ENCODE measurements around the gene PLCL2.
A peak's percentile ranks its signal among the peaks of the same experiment; 100 is the strongest.

Gene PLCL2

DNA sequence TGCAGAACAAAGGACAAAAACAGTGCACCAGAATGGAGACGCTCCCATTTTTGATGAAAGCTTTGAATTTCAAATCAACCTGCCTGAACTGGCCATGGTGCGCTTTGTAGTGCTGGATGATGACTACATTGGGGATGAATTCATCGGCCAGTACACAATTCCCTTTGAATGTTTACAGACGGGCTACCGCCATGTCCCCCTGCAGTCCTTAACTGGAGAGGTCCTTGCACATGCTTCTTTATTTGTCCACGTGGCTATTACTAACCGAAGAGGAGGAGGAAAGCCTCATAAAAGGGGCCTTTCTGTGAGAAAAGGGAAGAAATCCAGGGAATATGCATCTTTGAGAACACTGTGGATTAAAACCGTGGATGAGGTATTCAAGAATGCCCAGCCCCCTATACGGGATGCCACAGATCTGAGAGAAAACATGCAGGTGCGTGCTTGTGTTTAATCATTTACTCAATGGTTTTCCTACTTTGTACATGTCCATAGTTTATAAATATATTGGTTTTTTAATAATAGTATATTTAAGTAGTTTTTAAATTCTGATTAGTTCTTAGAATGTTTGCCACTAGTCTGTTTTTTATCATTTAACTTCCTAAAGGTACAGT lies 127.1 kb downstream of the PLCL2 start:
- DNase-seq (ENCODE audit: low read depth in 3 of 3), result no peak

DNA sequence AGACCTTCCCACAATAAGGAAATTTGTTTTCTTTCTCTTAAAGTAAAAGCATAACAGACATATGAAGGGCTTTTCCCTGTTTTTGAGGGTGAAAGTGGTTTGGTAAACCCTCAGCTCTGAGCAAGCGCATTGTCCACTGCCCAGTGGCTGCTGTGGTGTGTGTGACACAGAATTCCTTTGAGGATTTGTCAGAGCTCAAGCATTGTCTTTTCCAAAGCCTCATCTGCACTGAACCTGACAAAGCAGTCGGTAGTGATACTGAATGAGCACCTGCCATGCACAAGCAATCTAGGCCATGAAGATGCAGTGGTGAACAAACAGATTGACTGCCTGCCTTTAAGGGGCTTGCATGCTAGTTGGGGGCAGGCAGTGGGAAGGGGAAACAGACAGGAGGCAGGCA lies 128.3 kb downstream of the PLCL2 start:
- no peak for DNase-seq (ENCODE audit: low read depth in 3 of 3)

DNA sequence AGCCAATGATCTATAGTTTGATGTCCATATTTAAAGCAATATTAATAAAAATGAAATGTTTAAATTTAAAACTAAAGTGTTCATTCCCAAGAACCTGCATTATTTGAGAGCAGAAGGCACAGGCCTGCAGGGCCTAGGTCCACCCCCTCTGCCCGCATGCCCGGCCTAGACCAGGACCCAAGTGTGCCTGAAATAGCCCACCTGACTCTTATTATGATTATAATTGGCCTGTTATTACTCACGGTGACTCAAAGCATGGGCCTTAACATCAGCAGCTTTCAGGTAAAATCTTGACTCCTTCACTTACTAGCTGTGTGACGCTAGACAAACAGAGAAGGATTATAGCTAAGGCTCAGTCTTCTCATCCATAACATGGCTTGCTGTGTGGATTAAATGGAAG lies 128.8 kb downstream of the PLCL2 start:
- no peak for DNase-seq (ENCODE audit: low read depth in 3 of 3)

DNA sequence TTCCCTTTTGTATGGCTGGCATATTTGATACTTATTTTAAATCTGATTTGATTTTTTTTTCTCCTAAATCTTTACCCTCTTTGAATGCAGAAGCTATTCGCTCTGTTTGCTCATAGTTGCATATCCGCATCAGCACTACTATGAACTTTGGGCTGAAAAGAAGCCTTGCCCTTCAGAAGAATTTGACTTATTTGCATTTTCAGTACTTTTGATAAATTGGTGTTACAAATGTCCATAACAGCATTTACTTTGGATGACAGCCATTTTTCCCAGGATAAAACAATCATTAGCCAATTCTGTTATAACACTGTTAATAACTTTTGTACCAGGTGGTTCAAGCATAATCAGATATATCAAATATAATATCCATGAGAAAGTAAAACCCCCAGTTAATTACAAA lies 129.5 kb downstream of the PLCL2 start:
- DNase-seq (ENCODE audit: low read depth in 3 of 3), result no peak

DNA sequence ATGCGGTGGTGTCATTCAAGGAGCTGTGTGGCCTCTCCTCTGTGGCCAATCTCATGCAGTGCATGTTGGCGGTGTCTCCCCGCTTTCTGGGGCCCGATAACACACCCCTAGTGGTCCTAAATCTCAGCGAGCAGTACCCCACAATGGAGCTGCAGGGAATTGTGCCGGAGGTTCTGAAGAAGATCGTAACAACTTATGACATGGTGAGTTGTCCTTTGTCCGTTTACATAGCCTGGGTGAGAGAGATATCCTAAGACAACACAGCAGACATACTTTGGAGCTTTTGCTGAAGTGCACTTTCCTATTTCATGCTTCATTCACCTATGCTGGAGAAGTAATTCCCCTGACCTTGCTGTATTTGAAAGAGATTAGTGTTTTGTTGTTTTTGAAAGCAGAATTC lies 130.0 kb downstream of the PLCL2 start:
- DNase-seq (ENCODE audit: low read depth in 3 of 3), result no peak

DNA sequence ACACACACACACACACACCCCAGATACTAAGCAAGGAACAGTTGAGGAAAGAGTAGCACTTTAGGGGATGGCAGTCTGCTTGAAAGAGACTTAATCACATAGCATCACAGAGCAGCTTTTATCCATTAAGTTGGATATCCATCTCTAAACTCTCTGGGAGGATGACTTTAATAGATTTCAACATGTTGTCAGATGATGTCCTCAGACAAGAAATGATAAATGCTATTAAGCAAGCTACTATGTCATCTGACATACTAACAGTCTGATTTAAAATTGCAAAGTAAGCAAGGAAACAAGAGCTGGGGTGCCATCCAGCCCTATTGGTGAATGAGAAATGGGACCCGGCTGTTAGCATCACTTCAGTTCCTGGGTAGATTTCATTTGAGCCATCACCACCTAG lies 136.9 kb downstream of the PLCL2 start:
- DNase-seq (ENCODE audit: low read depth in 3 of 3), result no peak

DNA sequence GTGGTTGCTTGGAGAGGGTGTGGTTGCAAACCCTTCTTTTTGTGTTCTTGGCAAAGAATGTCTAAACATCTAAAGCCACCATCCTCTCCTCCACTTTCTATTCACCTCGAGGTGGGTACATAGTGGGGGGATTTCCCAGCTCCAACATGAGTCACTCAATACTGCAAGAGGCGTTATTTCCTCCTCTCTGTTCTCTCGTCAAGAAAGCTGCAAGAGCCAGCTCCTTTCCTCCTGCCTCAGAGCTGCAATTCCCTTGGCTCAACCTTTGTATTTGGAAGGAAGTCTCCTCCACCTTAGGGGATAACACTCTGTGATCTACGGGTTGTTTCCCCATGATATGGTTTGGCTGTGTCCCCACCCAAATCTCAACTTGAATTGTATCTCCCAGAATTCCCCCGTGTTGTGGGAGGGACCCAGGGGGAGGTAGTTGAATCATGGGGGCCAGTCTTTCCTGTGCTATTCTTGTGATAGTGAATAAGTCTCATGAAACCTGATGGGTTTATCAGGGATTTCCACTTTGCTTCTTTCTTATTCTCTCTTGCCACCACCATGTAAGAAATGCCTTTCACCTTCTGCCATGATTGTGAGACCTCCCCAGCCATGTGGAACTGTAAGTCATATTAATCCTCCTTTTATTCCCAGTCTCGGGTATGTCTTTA lies 138.4 kb downstream of the PLCL2 start:
- DNase-seq (ENCODE audit: low read depth in 3 of 3), result peak in 2 of 3 experiments; percentile 23 to 32

DNA sequence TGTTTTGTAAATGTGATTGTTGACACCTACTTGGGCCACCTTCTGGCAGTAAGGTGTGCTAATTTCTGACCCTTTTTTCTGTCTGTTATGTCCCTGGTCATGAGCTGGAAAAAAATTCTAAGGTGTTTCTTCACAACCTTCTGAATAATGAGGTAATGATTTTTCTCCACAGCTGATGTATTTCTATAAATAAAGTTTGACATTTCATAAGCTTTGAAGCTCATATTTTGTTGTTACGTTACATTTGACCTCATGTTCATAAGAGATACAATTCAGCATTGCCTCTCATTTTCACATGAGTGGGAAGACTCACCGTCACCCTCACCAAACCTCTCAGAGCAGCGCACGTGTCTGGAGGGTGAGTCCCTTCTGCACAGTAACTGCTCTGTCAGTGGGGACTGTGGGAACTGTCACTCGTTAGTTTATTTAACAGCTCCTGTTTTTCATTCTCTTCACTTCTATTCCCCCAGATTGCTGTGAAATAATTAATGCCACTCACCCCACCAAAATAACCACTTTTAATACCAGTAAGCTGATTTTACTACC lies 140.9 kb downstream of the PLCL2 start:
- peak in 1 of 3 experiments; percentile 18 for DNase-seq (ENCODE audit: low read depth in 3 of 3)

DNA sequence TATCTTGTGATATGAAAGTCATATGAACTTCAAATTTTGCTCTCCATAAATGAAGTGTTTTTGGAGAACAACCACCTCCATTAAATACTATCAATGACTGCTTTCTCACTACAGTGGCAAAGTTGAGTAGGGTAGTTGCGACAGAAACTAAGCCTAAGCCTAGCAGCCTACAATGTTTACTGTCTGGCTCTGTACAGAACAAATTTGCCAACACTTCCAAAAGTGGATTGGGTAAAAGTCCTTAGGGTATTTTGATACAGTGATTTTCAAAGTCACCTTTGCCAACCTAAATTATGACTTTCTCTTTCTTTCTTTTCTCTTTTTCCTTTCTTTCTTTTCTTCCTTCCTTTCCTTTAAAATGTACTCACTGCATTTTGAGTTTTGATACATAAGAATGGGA lies 142.6 kb downstream of the PLCL2 start:
- DNase-seq (ENCODE audit: low read depth in 3 of 3), result no peak

DNA sequence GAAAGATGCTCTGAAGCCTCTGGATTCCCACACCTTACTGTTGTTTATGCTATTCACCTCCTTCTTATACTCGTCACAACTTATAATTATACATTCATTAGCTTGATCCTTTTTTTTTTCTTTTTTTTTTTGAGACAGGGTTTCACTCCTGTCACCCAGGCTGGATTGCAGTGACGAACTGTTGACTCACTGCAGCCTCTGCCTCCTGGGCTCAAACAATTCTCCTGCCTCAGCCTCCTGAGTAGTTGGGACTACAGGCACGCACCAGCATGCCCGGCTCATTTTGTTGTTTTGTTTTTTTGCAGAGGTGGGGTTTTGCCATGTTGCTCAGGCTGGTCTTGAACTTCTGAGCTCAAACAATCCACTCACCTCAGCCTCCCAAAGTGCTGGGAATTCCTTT lies 143.6 kb downstream of the PLCL2 start:
- DNase-seq (ENCODE audit: low read depth in 3 of 3), result no peak

DNA sequence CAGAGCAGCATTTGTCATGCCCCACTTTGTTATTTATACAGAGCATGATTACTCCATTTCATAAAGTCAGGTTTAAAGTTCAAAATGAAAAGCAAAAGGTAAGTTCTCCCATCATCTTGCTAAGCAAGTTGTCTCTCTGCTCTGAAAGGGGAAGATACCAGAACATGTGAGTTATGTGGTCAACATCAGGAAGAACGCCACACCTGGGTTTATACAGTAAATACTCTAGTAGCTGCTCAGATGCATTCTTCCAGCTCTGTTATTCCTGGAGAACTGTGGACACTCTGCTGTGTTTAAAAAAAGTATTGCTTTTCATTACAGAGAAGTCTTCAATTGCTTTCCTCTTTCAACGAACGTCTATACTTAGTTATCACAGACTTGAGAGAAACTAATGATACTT lies 145.7 kb downstream of the PLCL2 start:
- DNase-seq (ENCODE audit: low read depth in 3 of 3), result no peak

DNA sequence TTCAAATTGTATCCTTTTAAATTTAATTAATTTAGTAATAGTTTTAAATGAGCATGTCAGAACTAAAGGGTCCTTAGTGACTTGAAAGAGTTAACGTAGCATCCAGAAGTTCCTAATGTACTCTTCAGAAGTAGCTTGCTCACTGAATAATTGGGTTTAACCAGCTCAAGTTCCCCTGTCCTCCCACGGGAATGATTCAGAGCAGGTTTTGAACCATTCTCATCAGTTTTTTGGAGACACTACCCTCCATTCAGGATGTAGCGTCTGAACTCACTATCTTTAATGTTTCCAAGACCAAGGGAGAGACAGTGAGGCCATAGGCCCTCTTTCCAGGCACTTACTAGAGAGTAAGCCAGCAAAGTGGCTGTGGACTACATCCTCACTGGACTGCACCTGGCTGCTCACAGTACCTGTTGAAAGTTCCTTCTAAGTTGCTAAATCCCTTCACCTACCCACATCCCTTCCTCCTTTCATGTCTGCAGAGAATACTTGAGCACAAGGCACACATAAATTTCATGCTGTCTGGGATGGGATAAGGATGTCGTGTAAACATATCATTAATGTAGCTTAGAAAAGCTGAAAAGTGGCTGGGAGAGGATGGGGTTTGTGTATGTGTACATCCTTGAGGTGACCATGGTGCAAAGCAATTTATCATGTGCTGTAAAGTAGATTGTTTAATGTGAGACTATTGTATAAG lies 146.3 kb downstream of the PLCL2 start:
- DNase-seq (ENCODE audit: low read depth in 3 of 3), result no peak

DNA sequence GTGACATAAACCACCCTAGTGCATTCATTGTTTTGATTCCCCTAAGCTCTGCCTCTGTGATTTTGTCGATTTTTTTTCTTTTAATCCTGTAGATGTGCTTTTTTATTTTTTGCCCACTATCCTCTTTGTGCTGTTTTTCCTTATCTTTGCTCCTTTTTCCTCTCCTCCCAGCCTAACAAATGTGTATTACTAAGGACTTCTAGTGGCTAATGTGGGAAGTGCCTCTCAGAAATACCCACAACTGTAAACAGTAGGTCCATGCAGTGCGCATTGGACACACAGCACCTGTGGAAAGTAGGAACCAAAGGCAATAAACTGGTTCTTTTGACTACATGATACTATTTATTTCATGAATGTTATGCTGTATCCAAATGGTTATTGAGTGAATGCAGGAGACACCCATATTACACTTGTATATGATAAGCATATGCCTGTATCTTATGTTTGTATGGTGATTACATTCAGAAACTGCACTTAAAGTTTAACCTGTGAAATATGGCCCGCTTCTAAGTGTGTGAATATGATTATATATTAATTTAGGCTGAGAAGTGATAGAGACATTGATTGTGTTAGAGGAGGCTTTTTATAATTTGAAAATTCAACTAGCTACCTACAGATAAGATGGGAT lies 147.8 kb downstream of the PLCL2 start:
- no peak for DNase-seq (ENCODE audit: low read depth in 3 of 3)

DNA sequence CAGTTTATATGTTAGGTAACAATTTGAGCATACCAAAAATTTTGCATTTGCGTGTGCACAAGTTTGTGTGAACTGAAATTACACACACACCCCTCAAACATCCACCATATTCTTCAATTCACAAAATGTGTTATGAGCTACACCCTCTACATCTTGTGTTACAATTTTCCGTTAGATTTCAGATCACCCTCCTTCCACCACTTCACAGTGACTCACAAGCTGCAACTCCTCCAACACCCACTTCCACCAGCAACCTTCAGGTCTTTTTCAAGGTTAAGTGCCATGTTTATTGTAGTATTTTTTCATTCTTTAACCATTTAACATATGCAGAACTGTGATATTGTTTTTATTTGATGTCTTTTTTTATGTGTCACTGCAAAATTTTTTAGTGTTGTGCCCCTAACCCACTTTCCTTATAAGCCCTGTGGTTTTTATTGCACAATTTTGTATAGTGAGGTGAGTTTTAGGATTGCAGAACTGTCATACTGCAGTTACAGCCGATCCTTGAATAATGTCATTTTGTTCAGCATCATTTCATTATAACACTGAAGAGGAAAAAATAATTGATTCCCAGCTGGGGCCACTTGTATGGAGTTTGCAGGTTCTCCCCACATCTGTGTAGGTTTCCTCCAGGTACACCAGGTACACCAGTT lies 148.9 kb downstream of the PLCL2 start:
- no peak for DNase-seq (ENCODE audit: low read depth in 3 of 3)

DNA sequence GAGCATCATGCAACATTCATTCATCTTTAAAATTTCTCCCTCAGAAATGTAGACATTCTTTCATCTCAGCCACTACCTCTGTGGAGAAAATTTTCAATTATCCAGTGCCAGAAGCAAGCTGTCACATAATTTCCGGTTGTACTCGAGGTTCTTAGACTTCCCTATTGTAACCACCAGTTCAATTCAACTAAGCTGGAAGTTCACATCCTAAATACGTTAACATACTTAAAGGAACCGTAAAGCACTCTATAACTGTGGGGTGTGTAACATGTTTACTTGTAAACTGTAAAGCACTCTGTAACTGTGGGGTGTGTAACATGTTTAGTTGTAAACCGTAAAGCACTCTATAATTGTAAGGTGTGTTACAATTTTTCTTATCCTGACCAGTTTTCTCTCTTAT lies 150.3 kb downstream of the PLCL2 start:
- no peak for DNase-seq (ENCODE audit: low read depth in 3 of 3)

DNA sequence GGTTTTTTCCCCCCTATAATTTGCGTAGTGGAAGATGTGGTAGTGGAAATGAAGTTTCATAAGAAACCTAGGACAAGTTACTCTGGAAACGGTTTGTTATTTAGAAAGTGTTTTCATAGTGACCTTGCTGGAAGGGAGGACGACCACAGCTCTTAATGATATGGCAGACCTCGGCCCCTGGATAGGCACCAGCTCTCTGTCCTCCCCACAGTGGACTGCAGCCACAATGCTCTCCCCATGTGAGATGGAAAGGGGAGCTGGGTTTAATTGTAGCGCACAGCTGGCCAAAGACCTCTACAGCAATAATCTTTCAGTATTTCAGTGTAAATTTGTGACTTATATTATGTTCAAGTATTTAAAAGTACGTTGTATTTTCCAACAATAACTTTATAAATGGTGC lies 151.2 kb downstream of the PLCL2 start:
- DNase-seq (ENCODE audit: low read depth in 3 of 3), result no peak

DNA sequence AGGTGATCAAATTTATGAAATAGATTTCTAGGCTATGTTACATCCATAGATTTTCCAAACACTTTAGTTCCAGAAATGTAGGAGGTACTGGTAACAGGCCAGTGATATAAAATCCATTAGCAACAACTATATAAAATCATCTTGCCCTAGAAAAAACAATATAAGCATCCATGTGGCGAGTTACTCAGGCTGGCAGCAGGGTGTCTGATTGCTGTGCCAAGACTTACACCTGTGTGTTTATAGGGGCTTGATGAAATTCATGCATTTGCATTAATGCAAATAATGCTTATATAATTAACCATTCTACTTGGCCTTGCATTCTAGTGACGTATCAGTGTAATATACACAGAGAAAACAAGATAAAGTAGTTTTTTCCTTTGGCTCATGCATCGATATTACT lies 153.4 kb downstream of the PLCL2 start:
- DNase-seq (ENCODE audit: low read depth in 3 of 3), result no peak

DNA sequence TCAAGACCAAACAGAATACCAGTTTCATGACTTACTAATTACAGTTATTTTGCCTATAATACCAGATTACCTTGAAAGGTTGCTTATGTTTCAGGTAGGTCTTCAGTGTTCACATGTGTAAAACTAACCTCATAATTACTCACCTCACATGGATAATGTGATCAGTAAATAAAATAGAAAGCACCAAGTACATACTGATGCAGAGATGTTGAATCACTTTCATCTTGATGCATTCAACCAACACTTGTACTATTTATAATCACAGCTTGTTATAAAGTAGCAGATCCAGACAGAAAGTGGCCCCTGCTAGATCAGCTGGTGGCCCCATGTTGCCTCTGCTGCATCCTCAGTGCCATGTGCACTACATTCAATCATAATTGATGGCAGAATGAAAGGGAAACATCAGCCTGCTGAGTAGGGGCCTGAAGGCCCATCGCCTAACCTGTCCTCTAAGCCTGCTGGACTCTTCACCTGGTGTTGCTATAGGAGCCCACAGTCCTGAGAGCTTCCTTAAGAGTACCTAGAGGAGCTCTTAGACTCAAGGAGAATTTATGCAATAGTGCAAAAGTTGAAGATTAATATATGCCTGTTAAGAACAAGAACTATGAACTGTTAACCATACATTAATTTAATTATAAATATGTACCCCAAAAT lies 154.3 kb downstream of the PLCL2 start:
- DNase-seq (ENCODE audit: low read depth in 3 of 3), result no peak

DNA sequence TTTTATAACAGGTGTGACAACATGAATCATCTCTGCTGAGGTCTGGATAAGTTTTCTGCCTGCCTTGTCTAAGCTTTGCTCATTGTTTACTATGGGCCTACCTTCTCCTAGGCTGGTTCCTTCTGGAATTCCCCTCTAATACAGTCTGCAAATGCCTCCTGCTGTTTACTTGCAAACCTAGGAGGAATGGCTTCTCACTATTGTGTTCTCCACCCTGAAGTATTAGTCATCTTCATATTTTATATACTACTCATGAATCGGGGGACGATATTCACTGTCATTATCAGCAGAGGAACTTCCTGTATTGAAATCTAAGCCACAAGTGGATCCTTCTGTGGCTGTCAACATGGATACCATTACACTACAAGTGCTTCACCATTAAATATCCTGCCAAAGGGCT lies 154.8 kb downstream of the PLCL2 start:
- no peak for DNase-seq (ENCODE audit: low read depth in 3 of 3)

DNA sequence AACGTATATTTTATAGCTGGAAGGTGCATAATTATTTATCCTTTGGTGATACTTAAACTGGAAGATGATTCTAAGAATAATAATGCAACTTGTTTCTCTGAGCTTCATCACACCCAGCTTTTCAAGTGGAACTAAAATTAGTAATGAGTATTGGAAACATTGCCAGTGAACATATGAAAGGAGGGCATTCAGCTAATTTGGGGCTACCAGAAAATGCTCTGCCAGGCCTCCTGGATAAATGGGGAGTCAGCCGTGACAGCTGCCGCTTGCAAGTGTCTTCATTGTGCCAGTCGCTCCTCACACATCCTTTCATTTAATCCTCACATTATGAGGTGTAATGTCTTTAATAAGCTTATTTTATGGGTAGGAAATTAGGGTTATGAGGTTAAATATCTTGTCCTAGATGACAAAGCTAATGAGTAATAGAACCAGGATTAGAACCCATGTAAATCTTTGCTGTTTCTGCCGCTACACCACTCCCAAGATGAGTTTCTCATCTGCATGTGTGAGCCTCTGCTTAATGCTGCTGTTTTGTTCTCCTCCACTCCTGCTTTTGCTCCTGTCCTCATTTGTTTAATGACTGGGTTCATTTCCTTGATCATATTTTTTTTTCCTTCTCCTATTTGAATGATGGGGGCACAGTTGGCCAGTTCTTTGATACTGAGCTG lies 155.7 kb downstream of the PLCL2 start:
- DNase-seq (ENCODE audit: low read depth in 3 of 3), result no peak

DNA sequence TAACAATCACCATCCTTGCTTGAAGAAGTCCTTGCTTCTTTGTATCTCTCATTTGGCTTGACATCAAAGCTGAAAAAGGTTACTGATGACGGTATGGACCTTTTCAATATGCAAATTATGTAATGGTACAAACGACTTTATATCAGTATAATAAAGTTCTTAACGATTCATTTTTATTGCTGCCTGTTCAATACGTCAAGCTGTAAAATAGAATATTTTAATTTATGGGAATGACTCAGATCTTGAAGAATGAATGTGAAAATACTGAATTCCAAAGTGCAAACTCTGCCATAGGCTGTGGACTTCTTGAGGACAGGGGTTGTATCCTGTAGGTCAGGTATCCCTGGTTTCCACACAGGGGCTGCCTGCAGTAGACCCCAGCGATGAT lies 156.2 kb downstream of the PLCL2 start:
- no peak for DNase-seq (ENCODE audit: low read depth in 3 of 3)

Measured in stimulated activated CD4-positive, alpha-beta T cell treated with anti-CD3 and anti-CD28 coated beads, TNF-alpha, amount 100 ng/mL, for 4 hours (primary cell).